DOHH2 (cell line): ENCODE data around the gene NAA60.

Experiments used
- CTCF ChIP-seq: fragments of 200-600 bp; sonication (generic); IDR thresholded peaks from one replicate; pipeline ENCODE4 v1.5.1; 2014; ENCODE audit warnings: antibody characterized with exemption, mild to moderate bottlenecking, low read depth, low read length; ENCODE audit not compliant: poor library complexity, severe bottlenecking
- EZH2phosphoT487 ChIP-seq: fragments of 200-600 bp; sonication (generic); IDR thresholded peaks from 2 replicates; pipeline ENCODE4 v1.6.1; 2017; ENCODE audit warnings: borderline replicate concordance, mild to moderate bottlenecking, antibody characterized with exemption, low read length, moderate library complexity, mixed read lengths

GRCh38 chr16:3515897-3516296, 72.4 kb downstream of the NAA60 start:
- TF ChIP-seq CTCF (no peak), EZH2phosphoT487 (no peak)
